H1 (cell line): ENCODE data around the gene DCAF4L1. TPM values are rescaled to one million over a fixed set of nuclear protein-coding genes. Genes with fewer than 3 reads are reported as not detected.

Experiments used
- CTCF ChIA-PET: fragments of 300-600 bp; sonication (Branson Sonifier 250); formaldehyde crosslinking; loops from one replicate; lab custom pipeline; 2021; ENCODE audit not compliant: partially characterized antibody; lab: Charles Lee
- POLR2A ChIA-PET: fragments of 300-600 bp; sonication (Branson Sonifier 250); formaldehyde crosslinking; loops from one replicate; lab custom pipeline; 2021; ENCODE audit warnings: inconsistent platforms; ENCODE audit not compliant: partially characterized antibody; lab: Charles Lee
- DNase-seq, 2 experiments: peaks; one replicate each; pipeline versions ENCODE4 v3.0.0 to v3.0.0-alpha.2; 2010 to 2022; ENCODE audit warnings: low spot score in 2 of 2, low read depth in 1 of 2, mixed read lengths in 1 of 2
- FAIRE-seq: peaks from 2 replicates; lab custom pipeline; 2011; peaks lifted over from hg19 to GRCh38; lab: Jason Lieb, UNC
- H2AFZ ChIP-seq: 2 replicates; pipeline ENCODE4 v1.8.1; 2012; ENCODE audit warnings: low read length, inconsistent platforms
- H2AK5ac ChIP-seq: 2 replicates; pipeline ENCODE4 v1.6.1; 2013; ENCODE audit warnings: low read depth, low read length
- H2BK120ac ChIP-seq: replicated peaks from 2 replicates; pipeline ENCODE3; 2013; ENCODE audit warnings: low read depth, low read length, inconsistent platforms
- H2BK12ac ChIP-seq: 2 replicates; pipeline ENCODE4 v1.6.1; 2013; ENCODE audit warnings: low read depth, low read length
- H2BK15ac ChIP-seq: 2 replicates; pipeline ENCODE4 v1.6.1; 2013; ENCODE audit warnings: low read length
- H2BK20ac ChIP-seq: 2 replicates; pipeline ENCODE4 v1.6.1; 2013; ENCODE audit warnings: low read length
- H2BK5ac ChIP-seq: 2 replicates; pipeline ENCODE4 v1.6.1; 2013; ENCODE audit warnings: low read depth, low read length
- H3K14ac ChIP-seq: 2 replicates; pipeline ENCODE4 v1.6.1; 2013; ENCODE audit warnings: inconsistent platforms; ENCODE audit not compliant: insufficient read length
- H3K18ac ChIP-seq: 2 replicates; pipeline ENCODE4 v1.6.1; 2013; ENCODE audit warnings: low read length; ENCODE audit errors: extremely low read depth
- H3K23ac ChIP-seq: 2 replicates; pipeline ENCODE4 v1.6.1; 2013; ENCODE audit warnings: inconsistent platforms; ENCODE audit not compliant: insufficient read length
- H3K23me2 ChIP-seq: 2 replicates; pipeline ENCODE4 v1.6.1; 2013; ENCODE audit warnings: low read depth, low read length
- H3K27ac ChIP-seq: 2 replicates; pipeline ENCODE4 v1.6.1; 2011; ENCODE audit warnings: low read depth, low read length, inconsistent platforms
- H3K27me3 ChIP-seq, 4 experiments: replicated peaks in 1 of 4; 1 replicate in 1 of 4; 2 replicates in 3 of 4; pipeline versions ENCODE4 v1.6.1 to v1.8.1; 2011 to 2013; ENCODE audit warnings: low read length in 3 of 4, mild to moderate bottlenecking in 3 of 4, inconsistent platforms in 2 of 4, mixed read lengths in 2 of 4, moderate library complexity in 1 of 4; ENCODE audit not compliant: control insufficient read depth in 3 of 4, insufficient read depth in 3 of 4; ENCODE audit errors: extremely low read depth in 1 of 4
- H3K36me3 ChIP-seq, 4 experiments: 2 replicates each; pipeline versions ENCODE4 v1.6.1 to v1.8.1; 2011 to 2013; ENCODE audit warnings: mild to moderate bottlenecking in 4 of 4, low read length in 3 of 4, moderate library complexity in 2 of 4, control low read depth in 1 of 4, inconsistent platforms in 1 of 4; ENCODE audit not compliant: insufficient read depth in 4 of 4, control insufficient read depth in 2 of 4
- H3K4ac ChIP-seq: replicated peaks from 2 replicates; pipeline ENCODE3; 2013; ENCODE audit warnings: low read length, low read depth, mixed read lengths, inconsistent platforms; ENCODE audit not compliant: insufficient read length
- H3K4me1 ChIP-seq, 4 experiments: replicated peaks in 1 of 4; 1 replicate in 1 of 4; 2 replicates in 3 of 4; pipeline versions ENCODE4 v1.6.1 to v1.8.1; 2011 to 2013; ENCODE audit warnings: low read length in 3 of 4, inconsistent platforms in 2 of 4, mixed read lengths in 1 of 4; ENCODE audit not compliant: insufficient read depth in 4 of 4, control insufficient read depth in 3 of 4
- H3K4me2 ChIP-seq, 2 experiments: 2 replicates each; pipeline versions ENCODE4 v1.6.1 to v1.8.1; 2011 to 2013; ENCODE audit warnings: low read depth in 2 of 2, low read length in 2 of 2, control low read depth in 1 of 2, inconsistent platforms in 1 of 2, mild to moderate bottlenecking in 1 of 2; ENCODE audit not compliant: insufficient read depth in 1 of 2
- H3K4me3 ChIP-seq, 4 experiments: fragments of 200-600, 300-600 bp in 1 of 4; sonication (generic), shearing (Covaris generic), sonication (Bioruptor Twin) in 1 of 4; 2 replicates each; pipeline versions ENCODE4 v1.5.1 to v1.8.1; 2011 to 2016; ENCODE audit warnings: low read length in 4 of 4, low read depth in 3 of 4, control low read depth in 2 of 4, inconsistent platforms in 2 of 4, mild to moderate bottlenecking in 2 of 4, mixed read lengths in 1 of 4, moderate library complexity in 1 of 4; ENCODE audit not compliant: insufficient read depth in 2 of 4; ENCODE audit errors: extremely low read depth in 1 of 4
- H3K56ac ChIP-seq: replicated peaks from 2 replicates; pipeline ENCODE3; 2013; ENCODE audit warnings: low read depth, mild to moderate bottlenecking, mixed read lengths, low read length, inconsistent platforms; ENCODE audit not compliant: insufficient read length
- H3K79me1 ChIP-seq: 2 replicates; pipeline ENCODE4 v1.6.1; 2013; ENCODE audit warnings: low read depth, low read length, control low read depth
- H3K79me2 ChIP-seq, 2 experiments: 2 replicates each; pipeline versions ENCODE4 v1.6.1 to v1.8.1; 2012 to 2013; ENCODE audit warnings: low read length in 2 of 2, mild to moderate bottlenecking in 2 of 2, inconsistent platforms in 1 of 2; ENCODE audit not compliant: insufficient read depth in 2 of 2, control insufficient read depth in 1 of 2
- H3K9ac ChIP-seq, 4 experiments: replicated peaks in 1 of 4; 1 replicate in 1 of 4; 2 replicates in 3 of 4; pipeline versions ENCODE4 v1.6.1 to v1.8.1; 2011 to 2013; ENCODE audit warnings: low read depth in 3 of 4, low read length in 3 of 4, control low read depth in 2 of 4, mild to moderate bottlenecking in 2 of 4, moderate library complexity in 2 of 4, inconsistent platforms in 1 of 4; ENCODE audit errors: extremely low read depth in 1 of 4
- H3K9me3 ChIP-seq, 2 experiments: 2 replicates each; pipeline versions ENCODE4 v1.6.1 to v1.8.1; 2012 to 2013; ENCODE audit warnings: mild to moderate bottlenecking in 2 of 2, moderate library complexity in 2 of 2, control low read depth in 1 of 2, inconsistent platforms in 1 of 2, low read depth in 1 of 2, low read length in 1 of 2, mixed read lengths in 1 of 2; ENCODE audit not compliant: insufficient read depth in 2 of 2
- H4K20me1 ChIP-seq, 2 experiments: replicated peaks in 1 of 2; 2 replicates each; pipeline versions ENCODE3 to v1.8.1; 2011 to 2013; ENCODE audit warnings: inconsistent platforms in 2 of 2, low read length in 2 of 2, mild to moderate bottlenecking in 1 of 2; ENCODE audit not compliant: insufficient read depth in 2 of 2, control insufficient read depth in 1 of 2
- H4K5ac ChIP-seq: 2 replicates; pipeline ENCODE4 v1.6.1; 2013; ENCODE audit warnings: low read length, low read depth, mixed read lengths, inconsistent platforms; ENCODE audit not compliant: insufficient read length
- H4K8ac ChIP-seq: 2 replicates; pipeline ENCODE4 v1.8.0; 2013; ENCODE audit warnings: mild to moderate bottlenecking, moderate library complexity, low read length, inconsistent platforms; ENCODE audit not compliant: insufficient read depth; ENCODE audit errors: extremely low read depth
- H4K91ac ChIP-seq: replicated peaks from 2 replicates; pipeline ENCODE3; 2013; ENCODE audit warnings: low read length, mixed read lengths, inconsistent platforms; ENCODE audit not compliant: insufficient read length
- ASH2L ChIP-seq: fragments of 200-600, 300-600 bp; sonication (generic); IDR thresholded peaks from one replicate; pipeline ENCODE4 v1.7.1; 2017; ENCODE audit warnings: low read length
- BRCA1 ChIP-seq: IDR thresholded peaks from 2 replicates; pipeline ENCODE4 v1.6.1; 2012; ENCODE audit warnings: low read depth, low read length, improper control_type of control experiment
- EGR1 ChIP-seq: IDR thresholded peaks from 2 replicates; pipeline ENCODE4 v1.6.1; 2011; ENCODE audit warnings: low read depth, low read length, borderline replicate concordance
- FOSL1 ChIP-seq: IDR thresholded peaks from 2 replicates; pipeline ENCODE4 v1.6.1; 2011; ENCODE audit warnings: mild to moderate bottlenecking, low read depth, low read length, moderate library complexity; ENCODE audit not compliant: insufficient read depth
- JUN ChIP-seq: IDR thresholded peaks from 2 replicates; pipeline ENCODE4 v1.6.1; 2011; ENCODE audit warnings: low read depth, mild to moderate bottlenecking, improper control_type of control experiment, low read length
- KDM5A ChIP-seq: fragments of 200-600 bp; IDR thresholded peaks from 2 replicates; pipeline ENCODE4 v1.7.1; 2012; ENCODE audit warnings: mild to moderate bottlenecking, low read length, inconsistent platforms, mixed read lengths
- POLR2AphosphoS5 ChIP-seq: IDR thresholded peaks from 2 replicates; pipeline ENCODE4 v1.6.1; 2011; ENCODE audit warnings: low read depth, low read length
- RAD21 ChIP-seq, 2 experiments: IDR thresholded peaks in 1 of 2; conservative IDR thresholded peaks in 1 of 2; 2 replicates each; pipeline ENCODE4 v1.6.1; 2011; ENCODE audit warnings: low read depth in 2 of 2, low read length in 2 of 2, improper control_type of control experiment in 1 of 2, inconsistent platforms in 1 of 2, mild to moderate bottlenecking in 1 of 2, moderate library complexity in 1 of 2
- RBBP5 ChIP-seq: IDR thresholded peaks from 2 replicates; pipeline ENCODE4 v1.7.1; 2012; ENCODE audit warnings: low read depth, mild to moderate bottlenecking, inconsistent platforms, low read length, moderate library complexity, borderline replicate concordance
- SIRT6 ChIP-seq: IDR thresholded peaks from one replicate; pipeline ENCODE4 v1.7.1; 2012; ENCODE audit warnings: low read length, inconsistent platforms
- SP1 ChIP-seq: IDR thresholded peaks from 2 replicates; pipeline ENCODE4 v1.6.1; 2011; ENCODE audit warnings: low read depth, low read length
- SP2 ChIP-seq: IDR thresholded peaks from 2 replicates; pipeline ENCODE4 v1.6.1; 2012; ENCODE audit warnings: mild to moderate bottlenecking, low read length, inconsistent platforms
- SRF ChIP-seq: IDR thresholded peaks from 2 replicates; pipeline ENCODE4 v1.6.1; 2011; ENCODE audit warnings: mild to moderate bottlenecking, low read depth, low read length, moderate library complexity
- SUZ12 ChIP-seq: fragments of 200-600 bp; sonication (generic); IDR thresholded peaks from 2 replicates; pipeline ENCODE4 v1.6.1; 2012; ENCODE audit warnings: mild to moderate bottlenecking, inconsistent platforms, low read length, moderate library complexity, mixed read lengths
- ZNF274 ChIP-seq: IDR thresholded peaks from 2 replicates; pipeline ENCODE4 v1.7.0; 2012; ENCODE audit warnings: low read length, borderline replicate concordance; ENCODE audit errors: extremely low read depth
- WGBS, 2 experiments: shearing (Covaris generic) in 1 of 2; methylation state at CpG; one replicate each; pipeline versions ENCODE4 v1.1.6 to v1.1.7; 2013 to 2015; ENCODE audit warnings: low lambda C conversion rate in 2 of 2, mixed read lengths in 2 of 2, inconsistent platforms in 1 of 2, low coverage in 1 of 2, missing lambda C conversion rate in 1 of 2; ENCODE audit not compliant: insufficient replicate concordance in 2 of 2, insufficient coverage in 1 of 2, insufficient read length in 1 of 2; ENCODE audit errors: extremely low coverage in 1 of 2, missing lambda C conversion rate in 1 of 2; 5-methylcytosine and 5-hydroxymethylcytosine counted together
- polyA plus RNA-seq, 7 experiments: library from polyadenylated mRNA; depleted of rRNA in 3 of 7; stranded (reverse) in 5 of 7; unstranded in 2 of 7; fragments of >200 nt in 5 of 7; fragments of 200-250 nt in 2 of 7; gene quantifications; 1 replicate in 5 of 7; 2 replicates in 1 of 7; 4 replicates in 1 of 7; pipeline versions ENCODE4 v1.2.1 to v1.2.3, GENCODE V29; 2011 to 2013; ENCODE audit warnings: missing spikeins in 2 of 7, mixed read lengths in 2 of 7
- total RNA-seq: library from RNA; stranded (reverse); fragmentation: NEBNext Ultra II Directional; extraction: Animal tissue kit (Norgen Biotek cat#: 25700); gene quantifications from 2 replicates; pipeline ENCODE4 v1.2.1, GENCODE V29; 2021
- TF ChIP-seq, protein P1 (sequence below): IDR thresholded peaks from 2 replicates; pipeline ENCODE4 v1.6.1; 2012; ENCODE audit warnings: inconsistent platforms

The DCAF4L1 gene
- total and polyA plus RNA-seq, 2 of the 8 experiments (the other 6 are each of a cell fraction or from before 2014, with no cell fraction given), result 0.06 to 0.15 TPM

DNA sequence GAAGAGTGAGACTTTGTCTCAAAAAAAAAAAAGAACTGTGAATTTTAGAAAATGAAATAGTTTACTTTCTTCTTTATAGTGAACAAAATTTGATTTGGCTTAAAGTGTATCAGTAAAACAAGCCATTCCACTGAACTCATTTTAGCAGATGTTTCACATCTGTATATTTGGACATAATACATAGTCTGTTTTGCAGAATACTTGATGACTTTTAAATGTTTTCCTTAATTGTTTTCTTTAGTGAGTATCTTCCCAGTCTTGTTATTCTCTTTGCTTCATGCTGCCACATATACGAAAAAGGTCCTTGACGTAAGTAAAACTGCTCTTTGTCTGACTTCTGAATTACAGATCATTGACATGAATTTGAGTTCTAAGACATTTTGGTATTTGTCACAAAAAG lies 38.0 kb upstream of the DCAF4L1 start:
- Histone ChIP-seq H3K23me2 (no peaks in the 10 kb centered on the region), H2BK120ac (no peak overlapping the region), H3K36me3 (peaks cover 0 to 74% (median 18%) of the 10 kb centered on the region in 4 experiments; a peak in 6 of 8 replicates), H4K91ac (no peak overlapping the region), H4K5ac (no peak overlapping the region), H3K4me3 (no peak overlapping the region), H3K18ac (no peak overlapping the region), H3K27me3 (no peaks in the 10 kb centered on the region), H3K4ac (no peak overlapping the region), H2BK12ac (no peak overlapping the region), H3K4me2 (no peak overlapping the region), H3K4me1 (no peaks in the 10 kb centered on the region), H2BK15ac (no peak overlapping the region), H3K9me3 (no peaks in the 10 kb centered on the region), H3K79me2 (peaks cover 0 to 32% of the 10 kb centered on the region in 2 experiments; a peak in 3 of 4 replicates), H2BK20ac (no peak overlapping the region), H3K56ac (no peak overlapping the region), H4K8ac (no peak overlapping the region), H2AFZ (no peak overlapping the region), H4K20me1 (peaks cover 0 to 2% of the 10 kb centered on the region in 2 experiments), H3K23ac (no peak overlapping the region), H3K79me1 (no peaks in the 10 kb centered on the region), H2AK5ac (no peak overlapping the region), H3K14ac (no peak overlapping the region), H3K9ac (no peak overlapping the region), H2BK5ac (no peak overlapping the region), H3K27ac (no peak overlapping the region)
- ChIA-PET POLR2A (no interaction called here), CTCF (no interaction called here)
- DNase-seq, result no peak
- FAIRE-seq, result peak; percentile 24
- WGBS, 2 experiments, result 94% methylated on average over 2 of the region's 2 CpGs; no CpG with 5 or more reads in 1 of the 2 experiments
- TF ChIP-seq SP1 (no peak), SUZ12 (no peak), SIRT6 (no peak), ZNF274 (no peak), ASH2L (no peak), JUN (no peak), RBBP5 (no peak), BRCA1 (no peak), SRF (no peak), KDM5A (no peak), POLR2AphosphoS5 (no peak), RAD21 (IDR thresholded peaks at IDR 0.05 in 1 of 2, conservative IDR thresholded peaks at IDR 0.05 in 1 of 2; ENCODE audit: low read depth in 2 of 2, low read length in 2 of 2) (no peak), EGR1 (no peak), SP2 (no peak), FOSL1 (no peak)
- TF ChIP-seq, protein P1, sequence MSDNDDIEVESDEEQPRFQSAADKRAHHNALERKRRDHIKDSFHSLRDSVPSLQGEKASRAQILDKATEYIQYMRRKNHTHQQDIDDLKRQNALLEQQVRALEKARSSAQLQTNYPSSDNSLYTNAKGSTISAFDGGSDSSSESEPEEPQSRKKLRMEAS, result no peak
